Esophagus muscularis mucosa (tissue), 3 donors: ENCODE data around the gene ITPR1.

Source experiments
- CTCF ChIP-seq, 3 experiments: fragments of 200-600 bp in 2 of 3; fragments of 450-650 bp in 1 of 3; sonication (generic) in 2 of 3; IDR thresholded peaks; one replicate each; pipeline ENCODE4 v1.5.1; 2017 to 2019; ENCODE audit warnings: antibody characterized with exemption in 3 of 3, mild to moderate bottlenecking in 2 of 3, moderate library complexity in 1 of 3
- EP300 ChIP-seq: sonication (generic); formaldehyde crosslinking; IDR thresholded peaks from one replicate; pipeline ENCODE4 v1.6.1; 2017; ENCODE audit warnings: antibody characterized with exemption

GRCh38 chr3:4525560-4526223 is 32.5 kb downstream of the ITPR1 start:
- TF ChIP-seq CTCF (IDR thresholded peaks at IDR 0.05) = no peak
- TF ChIP-seq EP300 = no peak
